ENCODE data around the gene KIF3A. TPM values are rescaled to one million over a fixed set of nuclear protein-coding genes. Genes with fewer than 3 reads are reported as not detected.

The KIF3A gene
- total and polyA plus RNA-seq, 7 donors, result 1.2 to 19.9 (median 7.1) TPM

- 37 to 73% methylated on average over 2 of the region's 2 CpGs for WGBS, 2 donors
- Histone ChIP-seq H3K27me3 (no peaks in the 10 kb centered on the region), H3K27ac (no peak overlapping the region), H3K4me3 (no peak overlapping the region), H3K4me1 (peaks cover 0 to 19% (median 10%) of the 10 kb centered on the region in 4 donors), H3K36me3 (peaks cover 0 to 8% (median 3%) of the 10 kb centered on the region in 4 donors), H3K9me3 (no peaks in the 10 kb centered on the region)
- intact Hi-C loops (cut with DNase I), result loop anchor here (10.0 kb wide), 2 partner anchors 90 to 350 kb away; no protein-coding TSS in a partner anchor
- no peak for DNase-seq
- no peak for TF ChIP-seq POLR2AphosphoS5 (IDR thresholded peaks at IDR 0.05)
- TF ChIP-seq POLR2A (IDR thresholded peaks at IDR 0.05), result no peak
- TF ChIP-seq, protein P1, sequence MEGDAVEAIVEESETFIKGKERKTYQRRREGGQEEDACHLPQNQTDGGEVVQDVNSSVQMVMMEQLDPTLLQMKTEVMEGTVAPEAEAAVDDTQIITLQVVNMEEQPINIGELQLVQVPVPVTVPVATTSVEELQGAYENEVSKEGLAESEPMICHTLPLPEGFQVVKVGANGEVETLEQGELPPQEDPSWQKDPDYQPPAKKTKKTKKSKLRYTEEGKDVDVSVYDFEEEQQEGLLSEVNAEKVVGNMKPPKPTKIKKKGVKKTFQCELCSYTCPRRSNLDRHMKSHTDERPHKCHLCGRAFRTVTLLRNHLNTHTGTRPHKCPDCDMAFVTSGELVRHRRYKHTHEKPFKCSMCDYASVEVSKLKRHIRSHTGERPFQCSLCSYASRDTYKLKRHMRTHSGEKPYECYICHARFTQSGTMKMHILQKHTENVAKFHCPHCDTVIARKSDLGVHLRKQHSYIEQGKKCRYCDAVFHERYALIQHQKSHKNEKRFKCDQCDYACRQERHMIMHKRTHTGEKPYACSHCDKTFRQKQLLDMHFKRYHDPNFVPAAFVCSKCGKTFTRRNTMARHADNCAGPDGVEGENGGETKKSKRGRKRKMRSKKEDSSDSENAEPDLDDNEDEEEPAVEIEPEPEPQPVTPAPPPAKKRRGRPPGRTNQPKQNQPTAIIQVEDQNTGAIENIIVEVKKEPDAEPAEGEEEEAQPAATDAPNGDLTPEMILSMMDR (IDR thresholded peaks at IDR 0.05), result no peak
- TF ChIP-seq EP300 (IDR thresholded peaks at IDR 0.05), result no peak
Observed at GRCh38 chr5:132734687-132735086, 2.7 kb downstream of the KIF3A start.

- no peak for DNase-seq
- TF ChIP-seq POLR2A (IDR thresholded peaks at IDR 0.05), result no peak
- TF ChIP-seq, protein P1 (IDR thresholded peaks at IDR 0.05), result no peak
- TF ChIP-seq POLR2AphosphoS5 (IDR thresholded peaks at IDR 0.05), result no peak
- TF ChIP-seq EP300 (IDR thresholded peaks at IDR 0.05), result no peak
- Histone ChIP-seq H3K4me3 (no peak overlapping the region), H3K36me3 (peaks cover 0 to 15% (median 3%) of the 10 kb centered on the region in 4 donors), H3K27ac (no peak overlapping the region), H3K27me3 (no peaks in the 10 kb centered on the region), H3K4me1 (peaks cover 0 to 19% (median 10%) of the 10 kb centered on the region in 4 donors), H3K9me3 (no peaks in the 10 kb centered on the region)
- intact Hi-C loops (cut with DNase I), result loop anchor here (10.0 kb wide), 2 partner anchors 91 to 349 kb away; no protein-coding TSS in a partner anchor
- WGBS, 2 donors, result 90 to 91% methylated on average over 2 of the region's 2 CpGs
Observed at GRCh38 chr5:132733499-132734148, 3.7 kb downstream of the KIF3A start.

- TF ChIP-seq, protein P1 (IDR thresholded peaks at IDR 0.05), result no peak
- TF ChIP-seq POLR2A (IDR thresholded peaks at IDR 0.05) (no peak), EP300 (IDR thresholded peaks at IDR 0.05) (no peak), POLR2AphosphoS5 (IDR thresholded peaks at IDR 0.05) (no peak)
- Histone ChIP-seq H3K4me1 (no peaks in the 10 kb centered on the region), H3K36me3 (peaks cover 0 to 31% (median 3%) of the 10 kb centered on the region in 4 donors), H3K4me3 (no peak overlapping the region), H3K9me3 (no peaks in the 10 kb centered on the region), H3K27ac (no peak overlapping the region), H3K27me3 (no peaks in the 10 kb centered on the region)
- DNase-seq, result no peak
- WGBS, 2 donors, result 97 to 98% methylated on average over 10 of the region's 10 CpGs
- intact Hi-C loops (cut with DNase I), result loop anchor here (10.0 kb wide), 2 partner anchors 95 to 345 kb away; no protein-coding TSS in a partner anchor
Observed at GRCh38 chr5:132729896-132730295, 7.5 kb downstream of the KIF3A start.

GRCh38 chr5:132725745-132726144 lies 11.6 kb downstream of the KIF3A start:
- no peak overlapping the region for H3K27ac ChIP-seq
- no peaks in the 10 kb centered on the region for H3K9me3 ChIP-seq
- H3K4me3 ChIP-seq, result no peak overlapping the region
- intact Hi-C loops (cut with DNase I), result no loop called here
- H3K27me3 ChIP-seq, result no peaks in the 10 kb centered on the region
- WGBS, 2 donors, result 95 to 96% methylated on average over 2 of the region's 2 CpGs
- TF ChIP-seq, protein P1 (IDR thresholded peaks at IDR 0.05), result no peak
- no peak for TF ChIP-seq POLR2AphosphoS5 (IDR thresholded peaks at IDR 0.05)
- no peak for TF ChIP-seq EP300 (IDR thresholded peaks at IDR 0.05)
- no peak for TF ChIP-seq POLR2A (IDR thresholded peaks at IDR 0.05)
- peaks cover 0 to 23% (median 3%) of the 10 kb centered on the region in 4 donors for H3K36me3 ChIP-seq
- DNase-seq, result no peak
- H3K4me1 ChIP-seq, result no peaks in the 10 kb centered on the region
